HUDEP-2 (cell line): Measurements from ENCODE around the gene MILR1.
"Not testable (repeated sequence)": the region's sequence is repeated elsewhere in the genome, so short reads cannot be mapped to it uniquely, and the experiment has no call there.

Experiments
- DNase-seq, 76 experiments: peaks; one replicate each; lab custom pipeline; 2025; ENCODE audit not compliant: unreplicated experiment in 76 of 76; lab: John Stamatoyannopoulos, UW

The MILR1 gene, protein sequence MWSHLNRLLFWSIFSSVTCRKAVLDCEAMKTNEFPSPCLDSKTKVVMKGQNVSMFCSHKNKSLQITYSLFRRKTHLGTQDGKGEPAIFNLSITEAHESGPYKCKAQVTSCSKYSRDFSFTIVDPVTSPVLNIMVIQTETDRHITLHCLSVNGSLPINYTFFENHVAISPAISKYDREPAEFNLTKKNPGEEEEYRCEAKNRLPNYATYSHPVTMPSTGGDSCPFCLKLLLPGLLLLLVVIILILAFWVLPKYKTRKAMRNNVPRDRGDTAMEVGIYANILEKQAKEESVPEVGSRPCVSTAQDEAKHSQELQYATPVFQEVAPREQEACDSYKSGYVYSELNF

DNA sequence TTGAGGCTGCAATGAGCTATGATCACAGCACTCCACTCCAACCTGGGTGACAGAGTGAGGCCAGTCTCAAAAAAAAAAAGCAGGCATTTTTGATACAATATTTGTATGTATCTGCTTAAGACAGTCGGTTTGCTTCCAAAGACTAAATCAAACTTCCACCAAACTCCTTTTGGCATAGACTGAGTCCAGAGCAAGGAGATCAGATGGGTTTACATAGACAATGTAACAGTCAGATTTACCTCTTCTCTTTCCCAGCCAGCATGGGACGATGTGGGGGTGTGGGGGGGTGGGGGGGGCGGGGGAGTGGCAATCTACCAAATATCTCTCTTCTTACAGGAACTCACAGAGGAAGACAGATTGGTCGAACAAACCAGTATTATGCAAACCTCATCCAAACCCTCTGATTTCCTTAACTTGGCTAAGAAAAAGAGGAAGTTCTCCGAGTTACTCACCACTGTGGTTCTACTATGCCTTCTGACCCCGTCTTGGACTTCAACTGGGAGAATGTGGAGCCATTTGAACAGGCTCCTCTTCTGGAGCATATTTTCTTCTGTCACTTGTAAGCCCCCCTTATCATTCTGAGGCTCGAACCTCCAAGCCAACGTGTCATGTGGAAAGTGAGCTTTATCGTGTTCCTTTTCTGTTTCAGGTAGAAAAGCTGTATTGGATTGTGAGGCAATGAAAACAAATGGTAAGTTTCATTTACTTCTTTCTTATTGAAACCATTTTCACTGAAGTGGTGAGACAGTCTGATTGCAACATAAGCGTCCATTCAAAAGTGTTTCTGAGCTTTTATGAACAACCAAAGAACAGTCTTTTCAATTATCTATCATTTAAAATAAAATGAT lies at the start of gene MILR1:
Gene MILR1, plus strand, starts transcription at position 451 of the 848 bp plus-strand sequence. Its CDS starts 54 bp downstream, at position 505.
- DNase-seq, result peak in 31 of 76 experiments; percentile 4 to 72 (median 23)

DNA sequence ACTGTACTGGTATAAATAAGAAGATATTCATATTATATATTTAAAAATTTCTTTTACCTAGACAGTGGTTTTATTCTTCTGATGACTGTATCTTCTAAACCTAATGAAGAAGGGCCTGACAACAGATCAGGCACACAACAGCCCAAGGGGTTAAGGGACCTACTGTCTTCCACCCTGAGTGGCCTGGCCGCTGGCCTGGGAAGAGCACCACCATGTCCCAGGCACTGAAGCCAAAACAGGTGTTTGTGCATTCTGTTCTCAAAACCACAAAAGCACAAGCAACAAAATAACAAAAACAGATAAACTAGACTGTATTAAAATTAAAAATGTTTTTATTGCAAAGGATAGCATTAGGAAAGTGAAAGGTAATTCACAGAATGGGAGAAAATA lies 49.2 kb upstream of the MILR1 start:
- DNase-seq, result no peak

- DNase-seq, result no peak
Measured at GRCh38 chr17:64400642-64401041, 48.3 kb upstream of the MILR1 start.

DNA sequence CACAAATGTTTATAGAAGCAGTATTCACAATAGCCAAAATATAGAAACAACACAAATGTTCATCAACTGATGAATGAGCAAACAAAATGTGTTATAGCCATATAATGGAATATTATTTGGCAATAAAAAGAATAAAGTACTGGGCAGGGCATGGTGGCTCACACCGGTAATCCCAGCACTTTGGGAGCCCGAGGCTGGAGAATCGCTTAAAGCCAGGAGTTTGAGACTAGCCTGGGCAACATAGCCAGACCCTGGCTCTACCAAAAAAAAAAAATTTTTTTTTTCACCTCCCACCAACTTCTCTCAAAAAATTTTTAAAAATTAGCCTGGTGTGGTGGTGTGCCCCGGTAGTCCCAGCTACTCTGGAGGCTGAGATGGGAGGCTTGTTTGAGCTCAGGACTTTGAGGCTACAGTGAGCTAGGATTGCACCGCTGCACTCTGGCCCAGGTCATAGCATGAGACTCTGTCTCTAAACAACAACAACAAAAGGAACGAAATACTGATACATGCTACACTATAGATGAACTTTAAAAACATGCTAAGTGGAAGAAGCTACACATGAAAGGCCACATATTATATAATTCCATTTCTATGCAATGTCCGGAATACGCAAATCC lies 47.6 kb upstream of the MILR1 start:
- DNase-seq, result no peak

GRCh38 chr17:64401941-64402340 lies 47.0 kb upstream of the MILR1 start:
- DNase-seq, result no peak

- DNase-seq, result no peak
Measured at GRCh38 chr17:64402469-64402868, 46.4 kb upstream of the MILR1 start.

DNA sequence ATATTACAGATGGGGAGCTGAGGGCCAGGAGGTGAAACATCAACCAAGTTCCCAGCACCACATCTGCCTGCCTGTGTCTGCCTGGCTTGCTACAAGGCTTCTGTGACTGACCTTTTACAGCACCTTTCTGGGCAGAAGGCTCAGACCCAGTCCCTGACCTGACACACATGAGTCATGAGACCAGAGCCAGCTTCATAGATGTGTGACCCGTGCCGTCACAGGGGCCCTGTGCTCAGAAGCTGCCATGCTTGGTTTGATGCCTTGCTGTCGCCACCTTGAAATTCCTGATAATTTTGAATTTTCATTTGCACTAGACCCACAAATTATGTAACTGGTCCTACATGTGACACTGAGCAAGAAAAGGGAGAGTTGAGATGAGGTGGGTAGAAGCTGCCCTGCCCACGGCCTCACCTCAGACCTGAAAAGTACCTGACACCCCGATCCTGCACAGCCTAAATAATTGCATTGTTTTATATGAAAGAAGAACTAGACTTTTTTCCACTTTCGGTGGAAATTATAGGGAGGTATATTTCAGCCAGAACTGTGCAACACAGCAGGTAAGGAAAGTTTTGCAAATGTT lies 44.9 kb upstream of the MILR1 start:
- no peak for DNase-seq

DNA sequence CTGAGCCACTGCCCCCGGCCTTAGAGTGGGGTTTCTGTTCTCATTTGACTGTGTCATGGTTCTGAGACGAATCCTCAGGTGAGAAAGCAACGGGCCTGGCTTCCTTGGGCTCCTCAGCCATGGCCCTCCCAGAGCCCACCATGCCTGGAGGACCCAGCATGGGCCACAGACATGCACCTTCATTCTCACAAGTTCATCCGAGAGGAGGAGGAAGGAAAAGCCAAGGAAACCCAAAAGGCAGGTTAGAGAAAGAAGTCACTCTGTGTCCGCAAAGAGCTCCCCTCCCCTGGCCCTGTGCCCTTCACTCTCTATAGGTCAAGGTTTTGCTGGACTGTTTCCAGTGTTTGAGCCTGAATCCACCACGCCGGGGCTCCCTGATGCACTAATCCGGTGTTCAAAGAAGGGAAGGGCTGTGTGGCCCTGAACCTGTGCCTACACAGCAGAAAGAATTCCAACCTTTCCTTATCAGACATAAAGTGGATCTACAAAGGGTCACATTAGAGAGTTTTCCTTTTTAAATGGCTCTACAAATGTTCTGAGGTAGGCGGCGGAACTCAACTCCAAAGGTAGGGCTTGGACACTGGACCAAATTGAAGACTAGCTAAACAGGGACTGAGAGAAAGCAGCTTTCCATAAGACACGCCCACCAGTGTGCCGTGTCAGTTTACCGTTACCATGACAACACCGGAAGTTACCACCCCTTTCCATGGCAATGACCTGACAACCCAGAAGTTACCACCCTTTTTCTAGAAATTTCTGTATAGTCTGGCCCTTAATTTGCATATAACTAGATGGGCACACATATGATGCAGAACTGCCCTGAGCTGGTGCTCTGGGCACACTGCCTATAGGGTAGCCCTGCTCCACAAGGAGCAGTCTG lies 42.4 kb upstream of the MILR1 start:
- peak in 4 of 76 experiments; percentile 1 to 15 (median 10) for DNase-seq

GRCh38 chr17:64410750-64411490 lies 38.0 kb upstream of the MILR1 start:
- no peak for DNase-seq

DNA sequence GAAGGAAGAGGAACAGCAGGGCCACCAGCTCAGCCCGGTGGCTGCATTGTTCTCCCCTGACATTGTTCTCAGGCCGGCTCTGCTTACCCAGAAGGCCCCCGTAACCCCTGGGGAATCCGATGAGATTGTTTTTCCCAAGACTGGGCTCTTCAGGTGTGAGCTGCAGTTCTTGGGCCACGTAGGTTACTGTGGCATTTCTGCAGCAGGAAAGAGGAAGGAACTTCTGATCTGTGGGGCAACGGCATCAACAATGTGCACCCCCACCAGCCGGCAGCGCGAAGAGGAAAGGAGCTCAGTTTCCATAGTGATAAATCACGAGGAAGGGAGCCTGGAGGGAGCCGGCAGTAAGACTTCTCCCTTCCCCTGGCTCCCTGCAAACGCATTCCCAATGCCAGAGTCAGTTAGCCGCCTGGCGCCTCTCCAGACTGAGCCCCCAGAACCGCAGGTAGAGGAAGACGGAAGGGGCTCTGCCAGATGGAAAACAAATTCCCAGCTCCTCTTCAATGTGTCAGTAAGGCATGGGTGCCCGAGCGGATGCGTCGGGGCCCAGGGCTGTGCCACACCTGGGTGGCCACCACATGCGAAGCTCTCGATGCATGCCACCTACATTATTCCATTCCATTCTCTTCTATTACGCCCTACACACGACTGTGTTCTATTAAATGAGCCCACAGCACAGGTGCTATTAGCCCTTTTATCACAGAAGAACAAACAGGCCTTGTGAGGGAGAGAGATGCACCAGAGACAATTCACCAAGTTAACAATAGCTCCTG lies 36.7 kb upstream of the MILR1 start:
- no peak for DNase-seq

DNA sequence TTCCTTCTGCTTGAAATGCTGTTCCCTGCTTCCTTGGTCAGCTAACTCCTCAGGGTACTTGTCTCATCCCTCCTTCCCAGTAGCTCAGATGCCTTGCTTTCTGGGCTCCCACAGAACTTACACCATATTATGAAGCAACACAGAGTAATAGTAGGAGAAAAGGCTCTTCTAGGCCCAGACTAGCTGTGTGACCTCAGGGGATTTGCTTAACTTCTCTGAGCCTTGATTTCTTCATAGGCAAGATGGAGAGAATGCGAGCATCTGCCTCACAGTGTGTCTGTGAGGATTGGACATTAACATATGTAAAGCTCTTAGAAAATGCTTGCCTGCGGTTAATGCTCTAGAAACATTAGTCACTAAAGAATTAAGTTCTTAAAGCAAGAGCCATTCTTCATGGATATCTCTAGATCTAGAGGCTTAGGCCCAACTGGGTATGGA lies 36.0 kb upstream of the MILR1 start:
- no peak for DNase-seq

DNA sequence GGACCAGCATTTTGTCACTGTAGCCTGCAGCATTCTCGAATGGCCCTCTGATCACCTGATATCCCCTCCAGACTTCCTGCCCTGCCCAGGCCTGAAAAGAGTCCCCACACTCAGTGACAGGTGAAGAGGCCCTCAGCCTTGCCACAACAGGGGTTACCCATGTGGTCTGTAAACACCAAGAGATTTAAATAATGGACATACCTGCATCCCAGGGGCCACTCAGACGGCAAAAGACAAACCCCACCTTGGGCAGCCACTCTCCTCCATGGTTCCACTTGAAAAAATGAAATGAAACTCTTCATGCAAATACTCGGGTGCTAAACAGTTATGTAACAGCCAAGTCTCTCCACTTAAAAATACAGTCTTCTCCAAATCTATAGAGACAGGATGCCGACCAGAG lies 35.4 kb upstream of the MILR1 start:
- no peak for DNase-seq

- DNase-seq, result peak in 22 of 76 experiments; percentile 2 to 49 (median 24)
Measured at GRCh38 chr17:64418506-64419339, 30.2 kb upstream of the MILR1 start.

GRCh38 chr17:64420143-64420670 lies 28.7 kb upstream of the MILR1 start:
- peak in 35 of 76 experiments; percentile 2 to 73 (median 39) for DNase-seq

- not testable (repeated sequence) for DNase-seq
Measured at GRCh38 chr17:64422121-64422520, 26.8 kb upstream of the MILR1 start.

- DNase-seq, result no peak
Measured at GRCh38 chr17:64423881-64424280, 25.0 kb upstream of the MILR1 start.

- no peak for DNase-seq
Measured at GRCh38 chr17:64424324-64424849, 24.5 kb upstream of the MILR1 start.
